OCI-LY3 (cell line): ENCODE measurements around the gene MAPKAPK5.
"Not testable (repeated sequence)": the region's sequence is repeated elsewhere in the genome, so short reads cannot be mapped to it uniquely, and the experiment has no call there.

Experiments used
- CTCF ChIP-seq: fragments of 200-600, 300-600 bp; sonication (generic); IDR thresholded peaks from 2 replicates; pipeline ENCODE4 v1.5.1; 2014; ENCODE audit warnings: antibody characterized with exemption, low read length, low read depth
- EZH2phosphoT487 ChIP-seq: fragments of 200-600 bp; shearing (Covaris generic); IDR thresholded peaks from 2 replicates; pipeline ENCODE4 v1.6.1; 2018; ENCODE audit warnings: antibody characterized with exemption, mixed run types, low read depth

GRCh38 chr12:111834740-111835386, 7.2 kb upstream of the MAPKAPK5 start:
- not testable (repeated sequence) for TF ChIP-seq CTCF, EZH2phosphoT487
